Measurements from ENCODE around the gene SCD5. TPM values are rescaled to one million over a fixed set of nuclear protein-coding genes. Genes with fewer than 3 reads are reported as not detected.

The SCD5 gene
- total RNA-seq, 2 experiments from 2014 or later: 3.8 to 4.0 TPM

- H3K27ac Mint-ChIP-seq: no peak overlapping the region
- DNase-seq: no peak
- H3K4me1 Mint-ChIP-seq: no peaks in the 10 kb centered on the region
- H3K4me3 Mint-ChIP-seq: no peak overlapping the region
- H3K27me3 Mint-ChIP-seq: no peaks in the 10 kb centered on the region
- no peaks in the 10 kb centered on the region for H3K36me3 Mint-ChIP-seq
- H3K9me3 Mint-ChIP-seq: no peaks in the 10 kb centered on the region
Measured at GRCh38 chr4:82606622-82607021, 192.0 kb downstream of the SCD5 start.

GRCh38 chr4:82604522-82604921 is 194.1 kb downstream of the SCD5 start:
- DNase-seq: no peak
- Mint-ChIP-seq H3K9me3 (no peaks in the 10 kb centered on the region), H3K27me3 (no peaks in the 10 kb centered on the region), H3K4me1 (no peaks in the 10 kb centered on the region), H3K27ac (no peak overlapping the region), H3K4me3 (no peak overlapping the region), H3K36me3 (no peaks in the 10 kb centered on the region)

- Mint-ChIP-seq H3K4me3 (no peak overlapping the region), H3K4me1 (no peaks in the 10 kb centered on the region), H3K9me3 (no peaks in the 10 kb centered on the region), H3K27me3 (no peaks in the 10 kb centered on the region), H3K36me3 (no peaks in the 10 kb centered on the region), H3K27ac (no peak overlapping the region)
- no peak for DNase-seq
Measured at GRCh38 chr4:82601242-82602015, 197.2 kb downstream of the SCD5 start.

GRCh38 chr4:82599336-82599735 is 199.3 kb downstream of the SCD5 start:
- no peaks in the 10 kb centered on the region for H3K9me3 Mint-ChIP-seq
- no peaks in the 10 kb centered on the region for H3K27me3 Mint-ChIP-seq
- no peak for DNase-seq
- H3K4me1 Mint-ChIP-seq: no peaks in the 10 kb centered on the region
- no peak overlapping the region for H3K27ac Mint-ChIP-seq
- H3K4me3 Mint-ChIP-seq: no peak overlapping the region
- no peaks in the 10 kb centered on the region for H3K36me3 Mint-ChIP-seq

- no peak for DNase-seq
- no peaks in the 10 kb centered on the region for H3K9me3 Mint-ChIP-seq
- no peak overlapping the region for H3K4me3 Mint-ChIP-seq
- H3K27me3 Mint-ChIP-seq: peaks cover 10% of the 10 kb centered on the region
- H3K4me1 Mint-ChIP-seq: no peaks in the 10 kb centered on the region
- no peak overlapping the region for H3K27ac Mint-ChIP-seq
- no peaks in the 10 kb centered on the region for H3K36me3 Mint-ChIP-seq
Measured at GRCh38 chr4:82594456-82594855, 204.1 kb downstream of the SCD5 start.

- H3K36me3 Mint-ChIP-seq: no peaks in the 10 kb centered on the region
- H3K27ac Mint-ChIP-seq: no peak overlapping the region
- no peaks in the 10 kb centered on the region for H3K4me1 Mint-ChIP-seq
- no peaks in the 10 kb centered on the region for H3K9me3 Mint-ChIP-seq
- no peak overlapping the region for H3K4me3 Mint-ChIP-seq
- no peak for DNase-seq
- peaks cover 10% of the 10 kb centered on the region for H3K27me3 Mint-ChIP-seq
Measured at GRCh38 chr4:82593411-82593810, 205.2 kb downstream of the SCD5 start.

- no peaks in the 10 kb centered on the region for H3K4me1 Mint-ChIP-seq
- no peak overlapping the region for H3K27ac Mint-ChIP-seq
Measured at GRCh38 chr4:82592639-82593038, 206.0 kb downstream of the SCD5 start.

GRCh38 chr4:82591592-82591991 is 207.0 kb downstream of the SCD5 start:
- Mint-ChIP-seq H3K4me3 (no peak overlapping the region), H3K4me1 (no peaks in the 10 kb centered on the region), H3K36me3 (no peaks in the 10 kb centered on the region), H3K27ac (no peak overlapping the region), H3K27me3 (peaks cover 10% of the 10 kb centered on the region), H3K9me3 (no peaks in the 10 kb centered on the region)
- no peak for DNase-seq

More at GRCh38 chr4:82592639-82593038, 206.0 kb downstream of the SCD5 start:
- DNase-seq: no peak
- peaks cover 10% of the 10 kb centered on the region for H3K27me3 Mint-ChIP-seq
- H3K36me3 Mint-ChIP-seq: no peaks in the 10 kb centered on the region
- H3K9me3 Mint-ChIP-seq: no peaks in the 10 kb centered on the region
- H3K4me3 Mint-ChIP-seq: no peak overlapping the region

GRCh38 chr4:82589756-82590155 is 208.8 kb downstream of the SCD5 start:
- no peaks in the 10 kb centered on the region for H3K4me1 Mint-ChIP-seq
- H3K36me3 Mint-ChIP-seq: no peaks in the 10 kb centered on the region

GRCh38 chr4:82588771-82589270 is 209.8 kb downstream of the SCD5 start:
- Mint-ChIP-seq H3K4me3 (no peak overlapping the region), H3K4me1 (no peaks in the 10 kb centered on the region), H3K9me3 (no peaks in the 10 kb centered on the region), H3K27ac (no peak overlapping the region), H3K36me3 (no peaks in the 10 kb centered on the region), H3K27me3 (peaks cover 7% of the 10 kb centered on the region)
- DNase-seq: no peak

More at GRCh38 chr4:82589756-82590155, 208.8 kb downstream of the SCD5 start:
- no peak overlapping the region for H3K4me3 Mint-ChIP-seq
- DNase-seq: no peak
- H3K27me3 Mint-ChIP-seq: peaks cover 10% of the 10 kb centered on the region
- H3K9me3 Mint-ChIP-seq: no peaks in the 10 kb centered on the region
- H3K27ac Mint-ChIP-seq: no peak overlapping the region

GRCh38 chr4:82587826-82588540 is 210.6 kb downstream of the SCD5 start:
- H3K36me3 Mint-ChIP-seq: no peaks in the 10 kb centered on the region
- H3K27ac Mint-ChIP-seq: no peak overlapping the region
- no peaks in the 10 kb centered on the region for H3K4me1 Mint-ChIP-seq
- H3K9me3 Mint-ChIP-seq: no peaks in the 10 kb centered on the region
- DNase-seq: no peak
- H3K4me3 Mint-ChIP-seq: no peak overlapping the region
- H3K27me3 Mint-ChIP-seq: peaks cover 6% of the 10 kb centered on the region

GRCh38 chr4:82585690-82586435 is 212.7 kb downstream of the SCD5 start:
- Mint-ChIP-seq H3K27me3 (no peaks in the 10 kb centered on the region), H3K4me3 (no peak overlapping the region), H3K4me1 (no peaks in the 10 kb centered on the region), H3K36me3 (no peaks in the 10 kb centered on the region), H3K9me3 (no peaks in the 10 kb centered on the region), H3K27ac (no peak overlapping the region)
- no peak for DNase-seq

- no peaks in the 10 kb centered on the region for H3K36me3 Mint-ChIP-seq
- no peak for DNase-seq
- H3K9me3 Mint-ChIP-seq: no peaks in the 10 kb centered on the region
- no peak overlapping the region for H3K4me3 Mint-ChIP-seq
- no peaks in the 10 kb centered on the region for H3K4me1 Mint-ChIP-seq
- H3K27me3 Mint-ChIP-seq: no peaks in the 10 kb centered on the region
- H3K27ac Mint-ChIP-seq: no peak overlapping the region
Measured at GRCh38 chr4:82584931-82585330, 213.7 kb downstream of the SCD5 start.

GRCh38 chr4:82583897-82584587 is 214.6 kb downstream of the SCD5 start:
- Mint-ChIP-seq H3K9me3 (no peaks in the 10 kb centered on the region), H3K27ac (no peak overlapping the region), H3K4me3 (no peak overlapping the region), H3K36me3 (no peaks in the 10 kb centered on the region), H3K4me1 (no peaks in the 10 kb centered on the region), H3K27me3 (no peaks in the 10 kb centered on the region)
- no peak for DNase-seq

GRCh38 chr4:82579932-82580331 is 218.7 kb downstream of the SCD5 start:
- Mint-ChIP-seq H3K4me3 (no peak overlapping the region), H3K36me3 (no peaks in the 10 kb centered on the region), H3K9me3 (no peaks in the 10 kb centered on the region), H3K27ac (no peak overlapping the region), H3K27me3 (no peaks in the 10 kb centered on the region), H3K4me1 (no peaks in the 10 kb centered on the region)
- no peak for DNase-seq
